D341Med (cell line): ENCODE results near the gene DEFB113.
"Not testable (repeated sequence)": the region's sequence is repeated elsewhere in the genome, so short reads cannot be mapped to it uniquely, and the experiment has no call there.

Experiments
- DNase-seq: peaks from one replicate; pipeline ENCODE4 v3.0.0; 2012; ENCODE audit warnings: low spot score

Gene DEFB113, protein sequence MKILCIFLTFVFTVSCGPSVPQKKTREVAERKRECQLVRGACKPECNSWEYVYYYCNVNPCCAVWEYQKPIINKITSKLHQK

GRCh38 chr6:49969605-49970004 is at the start of gene DEFB113:
Gene DEFB113, minus strand, starts transcription at chr6:49969625. Its CDS starts 0 bp downstream, at chr6:49969625.
- DNase-seq, result no peak

DNA sequence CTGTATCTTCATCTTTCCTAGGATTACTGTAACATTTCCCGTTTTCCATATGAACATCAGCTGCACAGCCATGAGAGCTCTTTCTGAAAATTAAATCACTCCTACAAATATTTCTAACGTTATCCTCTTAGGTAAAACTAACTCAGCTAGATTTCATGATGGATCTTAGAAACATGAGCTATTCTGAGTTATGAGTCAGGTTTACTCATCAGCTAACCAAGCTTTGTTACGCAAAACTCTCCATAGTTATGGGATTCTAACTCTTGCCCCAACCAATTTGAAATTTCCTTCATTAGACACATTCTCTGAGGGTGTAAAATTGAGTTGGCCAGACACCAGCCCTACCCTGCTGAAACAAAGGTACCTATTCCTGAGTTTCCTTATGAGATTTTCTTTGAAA is 38.4 kb upstream of the DEFB113 start:
- no peak for DNase-seq

GRCh38 chr6:50003139-50003538 is 33.7 kb upstream of the DEFB113 start:
- DNase-seq, result no peak

DNA sequence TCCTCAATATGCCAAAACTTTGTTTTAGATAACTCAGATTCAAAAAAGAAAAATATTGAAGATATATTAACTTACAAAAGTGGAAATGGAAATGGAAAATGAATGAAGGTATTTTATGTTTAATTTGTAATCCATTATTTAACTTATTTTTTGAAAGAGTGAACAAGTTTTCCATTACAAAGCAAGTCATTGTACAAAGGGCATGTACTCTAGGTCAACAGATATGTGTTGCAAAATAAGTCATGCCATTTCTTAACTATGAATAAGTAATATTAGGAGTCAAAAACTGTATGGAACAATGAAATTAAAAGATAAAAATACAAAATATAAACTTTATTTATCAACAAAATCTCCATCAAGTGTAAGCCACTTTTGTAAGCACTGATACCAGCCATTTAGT is 25.9 kb upstream of the DEFB113 start:
- no peak for DNase-seq

DNA sequence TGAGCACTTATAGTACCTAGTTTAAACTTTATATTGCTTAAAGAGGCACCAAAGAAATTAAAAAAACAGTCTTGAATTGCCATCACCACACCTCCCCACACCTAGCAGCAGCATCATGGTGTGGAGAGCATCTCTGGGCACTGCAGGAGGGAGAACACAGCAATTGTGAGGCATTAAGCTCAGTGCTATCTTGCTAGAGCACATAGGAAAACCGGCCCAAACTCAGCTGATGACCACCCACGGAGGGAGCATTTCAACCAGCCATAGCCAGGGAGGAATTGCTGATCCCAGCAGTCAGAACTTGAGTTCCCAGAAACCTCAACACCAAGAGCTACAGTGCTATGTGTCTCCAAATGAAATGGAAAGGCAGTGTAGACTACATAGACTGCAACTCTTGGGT is 19.5 kb upstream of the DEFB113 start:
- no peak for DNase-seq

- DNase-seq, result no peak
Measured at GRCh38 chr6:49987749-49988148, 18.3 kb upstream of the DEFB113 start.

DNA sequence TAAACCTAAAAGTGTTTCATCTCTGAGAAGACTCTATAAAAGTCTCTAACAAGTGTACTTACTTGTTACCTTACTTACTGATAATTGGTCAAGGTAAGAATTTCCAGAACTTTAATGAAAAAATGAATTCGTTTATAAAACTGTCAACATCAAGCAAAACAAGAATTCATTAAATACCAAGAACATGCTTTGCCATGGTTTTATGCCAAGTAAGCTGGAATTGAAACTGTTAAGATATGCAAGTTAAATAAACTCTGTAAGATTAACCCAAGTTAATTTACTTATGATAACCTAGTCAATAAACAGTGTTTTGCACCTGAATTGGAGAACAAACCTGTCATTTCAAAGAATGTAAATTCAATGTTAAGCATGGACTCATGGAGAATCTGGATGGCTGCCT is 17.1 kb upstream of the DEFB113 start:
- DNase-seq, result no peak

- no peak for DNase-seq
Measured at GRCh38 chr6:49982046-49982445, 12.6 kb upstream of the DEFB113 start.

GRCh38 chr6:49980898-49981297 is 11.5 kb upstream of the DEFB113 start:
- no peak for DNase-seq

GRCh38 chr6:49979584-49979983 is 10.2 kb upstream of the DEFB113 start:
- DNase-seq, result no peak

- DNase-seq, result no peak
Measured at GRCh38 chr6:49978332-49979226, 9.2 kb upstream of the DEFB113 start.

DNA sequence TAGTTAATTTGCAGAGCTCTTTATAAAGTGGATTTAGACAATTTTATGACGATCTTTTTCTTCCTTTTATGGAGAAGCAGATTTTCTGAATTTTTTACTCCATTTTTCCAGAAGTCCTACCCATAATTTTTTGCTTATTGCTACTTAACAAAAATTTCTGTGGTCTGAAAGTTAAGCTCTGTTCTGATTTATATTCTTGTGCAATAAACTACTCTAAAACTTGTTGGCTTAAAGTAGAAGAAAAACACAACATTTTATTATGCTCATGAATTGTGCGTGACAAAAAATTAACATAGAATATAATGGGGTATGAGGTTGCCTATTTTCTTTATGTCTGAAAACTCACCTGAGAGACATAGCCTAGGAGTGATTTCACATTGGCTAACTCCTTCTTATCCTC is 2.6 kb downstream of the DEFB113 start:
- no peak for DNase-seq

GRCh38 chr6:49966334-49966733 is 3.1 kb downstream of the DEFB113 start:
- DNase-seq, result no peak

DNA sequence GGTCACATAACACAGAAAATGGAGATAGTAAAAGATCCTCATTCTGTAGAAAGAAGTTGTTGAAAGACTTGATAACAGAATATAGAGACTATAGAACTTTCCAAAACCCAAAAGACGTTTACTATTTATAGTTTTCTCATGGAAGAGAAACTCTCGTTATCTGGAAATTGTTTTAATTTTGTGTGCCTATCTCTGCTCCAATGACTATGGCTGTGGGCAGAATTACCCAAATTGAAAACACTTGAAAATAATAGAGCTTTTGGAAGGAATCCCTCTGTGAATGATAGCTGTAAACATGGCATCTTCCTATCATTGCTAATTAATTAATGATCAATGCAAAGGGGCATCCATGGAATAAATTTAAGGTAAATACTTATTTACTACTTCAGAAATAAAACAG is 5.4 kb downstream of the DEFB113 start, which contains the start of gene DEFB114:
Gene DEFB114, minus strand, starts transcription at position 101 of the 400 bp plus-strand sequence. Its CDS starts 59 bp downstream, at position 42.
- no peak for DNase-seq

DNA sequence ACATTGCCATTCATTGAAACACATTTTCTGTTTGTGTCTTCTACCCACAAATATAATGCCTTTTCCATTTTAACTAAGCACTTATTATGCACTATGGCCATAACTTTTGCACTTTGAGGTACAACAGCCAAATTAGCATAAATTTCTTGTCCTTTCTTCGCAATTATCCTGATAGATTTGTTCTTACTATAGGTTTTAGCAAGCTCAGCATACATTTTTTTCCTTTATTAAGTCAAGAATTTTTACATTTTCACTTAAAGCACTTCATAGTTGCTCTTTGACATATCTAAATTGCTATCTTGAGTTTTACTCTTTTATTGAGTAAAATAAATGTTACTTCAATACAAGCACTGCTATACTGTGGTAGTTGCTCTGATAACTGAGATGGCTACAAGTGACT is 11.2 kb downstream of the DEFB113 start:
- DNase-seq, result no peak

DNA sequence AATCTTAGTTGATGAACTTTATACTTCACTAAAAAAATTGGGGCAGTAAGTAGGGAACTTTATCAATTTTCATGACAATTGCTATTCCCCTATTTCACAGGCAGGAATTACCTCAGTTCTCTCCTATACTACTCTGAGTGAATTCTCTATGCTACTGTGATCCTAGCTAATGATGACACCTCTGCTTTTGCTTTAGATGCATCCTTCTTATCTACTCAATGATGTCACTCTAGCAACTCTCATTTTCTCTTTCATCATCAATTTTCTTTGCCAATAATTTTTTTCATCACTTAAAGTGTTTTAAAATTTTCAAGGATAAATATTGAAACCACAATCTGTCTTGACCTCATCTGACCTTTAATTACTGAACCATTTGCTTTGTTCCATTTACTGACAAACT is 13.6 kb downstream of the DEFB113 start:
- DNase-seq, result no peak

DNA sequence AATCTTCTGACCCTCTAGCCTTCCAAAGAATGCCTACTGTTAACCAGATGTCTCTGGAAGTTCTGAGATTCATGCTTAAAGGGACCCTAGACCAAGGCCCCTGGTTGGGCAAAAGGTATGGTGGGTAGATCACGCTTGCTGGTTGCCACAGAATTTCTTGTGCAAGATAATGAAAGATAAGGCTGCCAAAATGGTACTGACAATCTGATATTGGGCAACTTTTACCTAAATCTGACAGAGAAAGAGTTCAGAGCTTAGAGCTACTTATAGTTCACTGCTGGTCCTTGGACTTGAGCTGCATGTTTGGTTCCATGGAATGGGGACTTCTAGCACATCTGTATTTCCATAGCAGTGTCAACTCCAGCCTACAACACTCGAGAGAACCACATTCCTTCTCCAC is 17.5 kb downstream of the DEFB113 start:
- no peak for DNase-seq

- DNase-seq, result no peak
Measured at GRCh38 chr6:49950415-49950751, 19.0 kb downstream of the DEFB113 start.

- no peak for DNase-seq
Measured at GRCh38 chr6:49949062-49949461, 20.4 kb downstream of the DEFB113 start.

- no peak for DNase-seq
Measured at GRCh38 chr6:49946835-49947234, 22.6 kb downstream of the DEFB113 start.

- not testable (repeated sequence) for DNase-seq
Measured at GRCh38 chr6:49944068-49944467, 25.4 kb downstream of the DEFB113 start.

- DNase-seq, result no peak
Measured at GRCh38 chr6:49939993-49940498, 29.4 kb downstream of the DEFB113 start.

DNA sequence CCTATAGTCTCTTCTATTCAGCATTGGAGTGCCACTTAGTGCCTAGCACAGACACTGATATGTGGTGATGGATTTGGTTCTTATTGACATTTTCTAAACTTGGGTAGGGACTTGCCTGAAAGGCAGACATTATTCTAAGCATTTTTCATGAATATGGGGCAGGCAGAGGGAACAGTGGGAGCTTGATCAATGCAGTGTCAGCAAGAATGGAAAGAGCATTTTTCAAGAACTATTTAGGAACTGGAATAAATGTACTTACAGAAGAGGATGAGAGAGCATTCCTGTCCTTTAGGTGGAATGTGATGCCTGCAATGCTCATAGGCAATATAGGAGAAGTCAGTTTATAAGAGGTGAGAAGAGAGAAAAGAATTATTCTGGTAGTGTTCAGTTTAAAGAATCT is 31.6 kb downstream of the DEFB113 start:
- DNase-seq, result no peak

- no peak for DNase-seq
Measured at GRCh38 chr6:49937017-49937416, 32.4 kb downstream of the DEFB113 start.
